Neural progenitor cell (in vitro differentiated cells): ENCODE measurements around the gene SZRD1.

Source experiments
- CTCF ChIP-seq: fragments of 200-600 bp; sonication (generic); IDR thresholded peaks from 2 replicates; pipeline ENCODE4 v1.5.1; 2017; ENCODE audit warnings: antibody characterized with exemption, mild to moderate bottlenecking
- EZH2 ChIP-seq: fragments of 200-600 bp; sonication (generic); IDR thresholded peaks from 2 replicates; pipeline ENCODE4 v1.6.1; 2017; ENCODE audit warnings: antibody characterized with exemption, mild to moderate bottlenecking, moderate library complexity
- EZH2phosphoT487 ChIP-seq: fragments of 200-600 bp; sonication (generic); IDR thresholded peaks from 2 replicates; pipeline ENCODE4 v1.6.1; 2017; ENCODE audit warnings: antibody characterized with exemption

DNA sequence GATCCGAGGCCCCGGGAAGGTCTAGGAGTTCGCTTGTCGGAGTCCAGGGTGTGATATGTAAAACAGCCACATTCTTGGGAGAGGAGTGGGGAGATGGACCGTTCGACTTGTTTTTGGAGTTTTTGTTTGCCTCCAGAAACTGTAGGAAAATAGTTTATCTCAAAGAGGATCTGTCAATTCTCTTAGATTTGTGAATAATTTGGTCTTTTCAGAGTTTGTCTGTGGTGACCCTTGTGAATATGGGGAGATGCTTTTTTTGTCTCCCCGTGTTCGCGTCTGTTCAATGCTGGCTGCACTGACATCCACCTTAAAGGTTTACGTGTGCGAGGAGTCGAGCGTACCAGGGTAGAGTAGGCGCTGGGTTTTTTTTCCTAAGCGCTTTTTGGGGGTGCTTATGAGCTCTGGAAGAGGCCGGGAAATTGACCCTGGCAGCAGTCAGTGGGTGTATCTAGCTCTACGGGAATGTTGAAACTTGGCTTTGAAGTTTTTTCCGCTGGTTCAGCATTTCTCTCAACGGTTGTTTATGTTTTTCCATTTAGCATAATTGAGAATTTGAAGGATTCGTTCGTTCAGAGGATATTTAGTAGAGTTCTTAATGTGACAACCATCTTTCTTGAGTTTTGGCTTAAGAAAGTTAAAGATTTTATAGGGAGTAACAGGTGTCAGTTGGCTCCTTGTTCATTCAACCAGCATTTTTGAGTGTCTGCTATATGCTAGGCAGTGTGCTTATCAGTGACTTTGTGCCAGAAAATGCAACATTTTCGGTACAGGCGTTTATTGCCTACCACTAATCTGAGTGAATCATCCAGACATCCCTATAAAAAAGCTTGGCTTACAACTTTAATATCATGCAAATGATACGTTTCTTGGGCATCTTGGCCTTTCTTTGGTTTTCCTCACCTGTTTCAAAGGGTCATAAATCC lies 1.2 kb downstream of the SZRD1 start:
- no peak for TF ChIP-seq CTCF
- TF ChIP-seq EZH2phosphoT487 = no peak
- no peak for TF ChIP-seq EZH2
